IMR-90 (cell line): ENCODE results near the gene KCTD18. TPM values are rescaled to one million over a fixed set of nuclear protein-coding genes. Genes with fewer than 3 reads are reported as not detected.

Source experiments
- ATAC-seq: fragments of 200-7000 bp; cut with Tn5 transposase; 2 replicates; pipeline ENCODE4 v1.9.1; 2020; ENCODE audit warnings: low read depth, mild to moderate bottlenecking, moderate library complexity
- BruUV-seq: library from RNA; stranded (reverse); fragments of 400-500 nt; replicated peaks from 2 replicates; lab custom pipeline; 2021; lab: Mats Ljungman, UMichigan
- CTCF ChIA-PET: fragments of 300-600 bp; formaldehyde crosslinking; extraction: SDS; loops from one replicate; lab custom pipeline; 2021; ENCODE audit warnings: antibody characterized with exemption; lab: Yijun Ruan, JAX
- POLR2A ChIA-PET: fragments of 300-600 bp; sonication (Branson Sonifier 250); formaldehyde crosslinking; loops from one replicate; lab custom pipeline; 2022; ENCODE audit warnings: antibody characterized with exemption; ENCODE audit not compliant: unreplicated experiment; lab: Charles Lee
- DNase-seq: peaks from one replicate; pipeline ENCODE4 v3.0.0; 2013
- H2AFZ ChIP-seq: replicated peaks from 2 replicates; pipeline ENCODE3; 2013; ENCODE audit warnings: low read length, mild to moderate bottlenecking; ENCODE audit not compliant: poor library complexity
- H2AK5ac ChIP-seq: 2 replicates; pipeline ENCODE4 v1.6.1; 2013; ENCODE audit warnings: low read depth, low read length, inconsistent platforms
- H2AK9ac ChIP-seq: replicated peaks from 2 replicates; pipeline ENCODE3; 2013; ENCODE audit warnings: mild to moderate bottlenecking, low read depth, low read length, moderate library complexity; ENCODE audit not compliant: poor library complexity
- H2BK120ac ChIP-seq: 2 replicates; pipeline ENCODE4 v1.6.1; 2013; ENCODE audit warnings: low read depth, low read length, inconsistent platforms
- H2BK15ac ChIP-seq: 3 replicates; pipeline ENCODE4 v1.6.1; 2013; ENCODE audit warnings: low read depth, low read length, inconsistent platforms
- H2BK20ac ChIP-seq: 2 replicates; pipeline ENCODE4 v1.6.1; 2013; ENCODE audit warnings: low read depth, mild to moderate bottlenecking, inconsistent platforms, low read length, moderate library complexity
- H2BK5ac ChIP-seq: 2 replicates; pipeline ENCODE4 v1.6.1; 2013; ENCODE audit warnings: mild to moderate bottlenecking, low read depth, low read length, inconsistent platforms; ENCODE audit not compliant: poor library complexity, severe bottlenecking
- H3K14ac ChIP-seq: replicated peaks from 2 replicates; pipeline ENCODE4 v1.6.1; 2013; ENCODE audit warnings: low read depth, low read length, inconsistent platforms
- H3K18ac ChIP-seq: 2 replicates; pipeline ENCODE4 v1.6.1; 2013; ENCODE audit warnings: low read depth, low read length, control low read depth
- H3K23ac ChIP-seq: 2 replicates; pipeline ENCODE4 v1.6.1; 2013; ENCODE audit warnings: low read depth, low read length, inconsistent platforms
- H3K27ac ChIP-seq: 2 replicates; pipeline ENCODE4 v1.5.1; 2013; ENCODE audit warnings: mild to moderate bottlenecking, control low read depth, low read length; ENCODE audit not compliant: insufficient read depth
- H3K27me3 ChIP-seq: 2 replicates; pipeline ENCODE4 v1.6.1; 2013; ENCODE audit warnings: low read length; ENCODE audit not compliant: control insufficient read depth, insufficient read depth
- H3K36me3 ChIP-seq: 2 replicates; pipeline ENCODE4 v1.6.1; 2013; ENCODE audit warnings: low read length, mixed read lengths; ENCODE audit not compliant: control insufficient read depth, insufficient read depth
- H3K4ac ChIP-seq: 2 replicates; pipeline ENCODE4 v1.6.1; 2013; ENCODE audit warnings: low read depth, low read length, inconsistent platforms
- H3K4me1 ChIP-seq: 2 replicates; pipeline ENCODE4 v1.6.1; 2013; ENCODE audit warnings: low read length, mixed read lengths; ENCODE audit not compliant: control insufficient read depth, insufficient read depth
- H3K4me2 ChIP-seq: 2 replicates; pipeline ENCODE4 v1.6.1; 2013; ENCODE audit warnings: low read depth, mild to moderate bottlenecking, control low read depth, low read length, moderate library complexity
- H3K4me3 ChIP-seq: 2 replicates; pipeline ENCODE4 v1.5.1; 2013; ENCODE audit warnings: low read depth, mild to moderate bottlenecking, control low read depth, low read length, moderate library complexity; ENCODE audit not compliant: insufficient read depth
- H3K56ac ChIP-seq: 2 replicates; pipeline ENCODE4 v1.6.1; 2013; ENCODE audit warnings: low read length, inconsistent platforms; ENCODE audit not compliant: insufficient read depth; ENCODE audit errors: extremely low read depth
- H3K79me1 ChIP-seq, 2 experiments: 2 replicates each; pipeline ENCODE4 v1.6.1; 2013; ENCODE audit warnings: low read length in 2 of 2, inconsistent platforms in 1 of 2, low read depth in 1 of 2
- H3K9ac ChIP-seq: 2 replicates; pipeline ENCODE4 v1.6.1; 2013; ENCODE audit warnings: low read depth, low read length, control low read depth
- H3K9me1 ChIP-seq: 2 replicates; pipeline ENCODE4 v1.6.1; 2013; ENCODE audit warnings: low read length, inconsistent platforms; ENCODE audit not compliant: insufficient read depth
- H3K9me3 ChIP-seq: 2 replicates; pipeline ENCODE4 v1.6.1; 2013; ENCODE audit warnings: low read length; ENCODE audit not compliant: control insufficient read depth, insufficient read depth
- H4K20me1 ChIP-seq: 2 replicates; pipeline ENCODE4 v1.6.1; 2013; ENCODE audit warnings: low read length, inconsistent platforms; ENCODE audit not compliant: insufficient read depth
- H4K5ac ChIP-seq: 2 replicates; pipeline ENCODE4 v1.6.1; 2013; ENCODE audit warnings: mild to moderate bottlenecking, low read depth, low read length, control low read depth
- H4K8ac ChIP-seq, 2 experiments: 2 replicates each; pipeline ENCODE4 v1.6.1; 2013; ENCODE audit warnings: low read depth in 2 of 2, low read length in 2 of 2, control low read depth in 1 of 2, inconsistent platforms in 1 of 2
- H4K91ac ChIP-seq: 2 replicates; pipeline ENCODE4 v1.6.1; 2013; ENCODE audit warnings: low read depth, low read length, inconsistent platforms; ENCODE audit not compliant: insufficient read depth
- BHLHE40 ChIP-seq: fragments of 150-350 bp; IDR thresholded peaks from 2 replicates; pipeline ENCODE4 v1.6.1; 2016; ENCODE audit warnings: mild to moderate bottlenecking, low read depth, low read length
- CEBPB ChIP-seq: IDR thresholded peaks from 2 replicates; pipeline ENCODE4 v1.6.1; 2012; ENCODE audit warnings: low read depth, low read length, improper control_type of control experiment
- CHD1 ChIP-seq: IDR thresholded peaks from 2 replicates; pipeline ENCODE4 v1.6.1; 2012; ENCODE audit warnings: low read depth, low read length, improper control_type of control experiment
- CTCF ChIP-seq: conservative IDR thresholded peaks from 2 replicates; pipeline ENCODE4 v1.5.1; 2012; ENCODE audit warnings: mild to moderate bottlenecking, low read depth, low read length, improper control_type of control experiment
- ELK1 ChIP-seq: fragments of 150-350 bp; IDR thresholded peaks from 2 replicates; pipeline ENCODE4 v1.6.1; 2016; ENCODE audit warnings: low read depth, mild to moderate bottlenecking, low read length, moderate library complexity, borderline replicate concordance
- FOS ChIP-seq: fragments of 150-350 bp; IDR thresholded peaks from 2 replicates; pipeline ENCODE4 v1.6.1; 2016; ENCODE audit warnings: low read depth, low read length
- MAFK ChIP-seq: IDR thresholded peaks from 2 replicates; pipeline ENCODE4 v1.6.1; 2012; ENCODE audit warnings: low read depth, low read length, improper control_type of control experiment
- MXI1 ChIP-seq: IDR thresholded peaks from 2 replicates; pipeline ENCODE4 v1.6.1; 2012; ENCODE audit warnings: low read depth, mild to moderate bottlenecking, low read length, moderate library complexity, borderline replicate concordance
- NFE2L2 ChIP-seq: fragments of 150-350 bp; IDR thresholded peaks from 2 replicates; pipeline ENCODE4 v1.6.1; 2016; ENCODE audit warnings: low read depth, mild to moderate bottlenecking, low read length
- RAD21 ChIP-seq: IDR thresholded peaks from 2 replicates; pipeline ENCODE4 v1.6.1; 2012; ENCODE audit warnings: low read length, improper control_type of control experiment
- RCOR1 ChIP-seq: IDR thresholded peaks from 2 replicates; pipeline ENCODE4 v1.6.1; 2012; ENCODE audit warnings: mild to moderate bottlenecking, low read length, improper control_type of control experiment; ENCODE audit not compliant: insufficient replicate concordance
- RFX5 ChIP-seq: IDR thresholded peaks from 2 replicates; pipeline ENCODE4 v1.8.0; 2012; ENCODE audit warnings: low read depth, mild to moderate bottlenecking, low read length, moderate library complexity
- SMC3 ChIP-seq: fragments of 150-350 bp; IDR thresholded peaks from 2 replicates; pipeline ENCODE4 v1.6.1; 2016; ENCODE audit warnings: low read depth, mild to moderate bottlenecking, antibody characterized with exemption, low read length, moderate library complexity
- WGBS, 2 experiments: methylation state at CpG; one replicate each; pipeline versions ENCODE4 v1.1.5 to v1.1.7; 2013; ENCODE audit warnings: missing lambda C conversion rate in 2 of 2; ENCODE audit not compliant: insufficient read length in 1 of 2; ENCODE audit errors: extremely low coverage in 2 of 2; 5-methylcytosine and 5-hydroxymethylcytosine counted together
- dilution Hi-C: fragments of 300-500 bp; cut with HindIII; formaldehyde crosslinking; loops from one replicate; pipeline ENCODE4 v1.14.3; 2018; ENCODE audit warnings: low sequenced_read_pairs; ENCODE audit not compliant: unreplicated experiment
- in situ Hi-C: fragments of 300-500 bp; cut with MboI; formaldehyde crosslinking; loops from 3 replicates; pipeline ENCODE4 v1.14.3; 2019; ENCODE audit warnings: low sequenced_read_pairs, inconsistent platforms, mixed read lengths
- intact Hi-C: fragments of 100-400 bp; cut with micrococcal nuclease; formaldehyde crosslinking; loops from 2 replicates; pipeline ENCODE4 v1.10.0; 2022
- polyA plus RNA-seq, 3 experiments: library from polyadenylated mRNA; depleted of rRNA; stranded (reverse); fragments of >200 nt; gene quantifications; 2 replicates each; pipeline ENCODE4 v1.2.3, GENCODE V29; 2012; ENCODE audit warnings: low replicate concordance in 1 of 3
- total RNA-seq: library from RNA; depleted of rRNA; stranded (reverse); fragments of >200 nt; gene quantifications from 2 replicates; pipeline ENCODE4 v1.2.3, GENCODE V29; 2012

Gene KCTD18
- total and polyA plus RNA-seq, 2 of the 4 experiments (the other 2 are of a cell fraction) = 6.7 to 10.4 TPM

- no peak overlapping the region for H3K18ac ChIP-seq
- peaks cover 6% of the 10 kb centered on the region for H3K9me1 ChIP-seq
- no peak overlapping the region for H2BK20ac ChIP-seq
- peaks cover 14 to 16% of the 10 kb centered on the region in 2 experiments for H3K79me1 ChIP-seq
- H2BK120ac ChIP-seq = no peak overlapping the region
- 100% methylated on average over 1 of the region's 2 CpGs; no CpG with 5 or more reads in 1 of the 2 experiments for WGBS, 2 experiments
- no peak for TF ChIP-seq RAD21
- TF ChIP-seq RFX5 = no peak
- no peak for TF ChIP-seq NFE2L2
- TF ChIP-seq CTCF = no peak
- TF ChIP-seq CHD1 = no peak
- TF ChIP-seq FOS = no peak
- no peak for TF ChIP-seq MXI1
- TF ChIP-seq ELK1 = no peak
- no peak for TF ChIP-seq RCOR1
- TF ChIP-seq MAFK = no peak
- no peak for TF ChIP-seq SMC3
- TF ChIP-seq CEBPB = no peak
- TF ChIP-seq BHLHE40 = no peak
- DNase-seq = no peak
- no peak overlapping the region for H3K56ac ChIP-seq
- BruUV-seq = no TSS peak
- H3K4me2 ChIP-seq = no peak overlapping the region
- CTCF ChIA-PET = no interaction called here
- no peak overlapping the region for H4K5ac ChIP-seq
- intact Hi-C loops = no loop called here
- no peak overlapping the region for H2BK15ac ChIP-seq
- no peak overlapping the region for H3K4ac ChIP-seq
- no peak overlapping the region for H2BK5ac ChIP-seq
- H3K9ac ChIP-seq = no peak overlapping the region
- no peak overlapping the region for H3K23ac ChIP-seq
- H3K9me3 ChIP-seq = no peaks in the 10 kb centered on the region
- POLR2A ChIA-PET = no interaction called here
- peaks cover 6% of the 10 kb centered on the region for H3K36me3 ChIP-seq
- H2AK5ac ChIP-seq = no peak overlapping the region
- no peak for ATAC-seq
- H2AK9ac ChIP-seq = no peak overlapping the region
- H3K14ac ChIP-seq = no peak overlapping the region
- no peak overlapping the region for H4K8ac ChIP-seq
- no peak overlapping the region for H2AFZ ChIP-seq
- H3K4me1 ChIP-seq = 0 out of 2 replicates have a peak, but pooled peaks cover 2% of the 10 kb centered on the region
- in situ Hi-C loops = no loop called here
- no peak overlapping the region for H3K27ac ChIP-seq
- no peaks in the 10 kb centered on the region; the same call in 1 of the 2 replicates for H4K20me1 ChIP-seq
- no peak overlapping the region for H4K91ac ChIP-seq
- H3K4me3 ChIP-seq = no peak overlapping the region
- H3K27me3 ChIP-seq = 0 out of 2 replicates have a peak, but pooled peaks cover 2% of the 10 kb centered on the region
- dilution Hi-C loops = no loop called here
Observed at GRCh38 chr2:200507179-200507578, 2.7 kb downstream of the KCTD18 start.
